Lung (tissue), 12 donors: ENCODE results near the gene SLC2A4. TPM values are rescaled to one million over a fixed set of nuclear protein-coding genes. Genes with fewer than 3 reads are reported as not detected.

ENCODE experiments used
- ATAC-seq: fragments of 200-7000 bp; cut with Tn5 transposase; one replicate; pipeline ENCODE4 v1.9.1; 2020; ENCODE audit warnings: moderate number of reproducible peaks; ENCODE audit not compliant: insufficient read depth, low FRiP score
- DNase-seq, 3 donors: peaks; one replicate each; pipeline ENCODE4 v3.0.0-alpha.2; 2013 to 2017
- H3K27ac ChIP-seq, 2 donors: one replicate each; pipeline ENCODE4 v1.5.1; 2013; ENCODE audit warnings: mild to moderate bottlenecking in 2 of 2, moderate library complexity in 2 of 2, control low read depth in 1 of 2, inconsistent platforms in 1 of 2, low read depth in 1 of 2, low read length in 1 of 2
- H3K27me3 ChIP-seq, 3 donors: one replicate each; pipeline ENCODE4 v1.5.1; 2013; ENCODE audit warnings: low read length in 2 of 3; ENCODE audit not compliant: control insufficient read depth in 3 of 3, insufficient read depth in 3 of 3
- H3K36me3 ChIP-seq, 4 donors: one replicate each; pipeline ENCODE4 v1.5.1; 2013; ENCODE audit warnings: low read length in 4 of 4, mild to moderate bottlenecking in 1 of 4, moderate library complexity in 1 of 4; ENCODE audit not compliant: control insufficient read depth in 4 of 4, insufficient read depth in 4 of 4
- H3K4me1 ChIP-seq, 5 donors: one replicate each; pipeline ENCODE4 v1.5.1; 2013; ENCODE audit warnings: low read length in 5 of 5, mild to moderate bottlenecking in 2 of 5, moderate library complexity in 1 of 5; ENCODE audit not compliant: control insufficient read depth in 5 of 5, insufficient read depth in 5 of 5
- H3K4me3 ChIP-seq: one replicate; pipeline ENCODE4 v1.5.1; 2013; ENCODE audit warnings: mild to moderate bottlenecking, control low read depth, moderate library complexity
- H3K9ac ChIP-seq, 2 donors: one replicate each; pipeline ENCODE4 v1.5.1; 2013; ENCODE audit warnings: low read length in 2 of 2, control low read depth in 1 of 2; ENCODE audit not compliant: insufficient read depth in 1 of 2
- H3K9me3 ChIP-seq, 4 donors: one replicate each; pipeline ENCODE4 v1.5.1; 2013; ENCODE audit warnings: low read length in 3 of 4, mild to moderate bottlenecking in 1 of 4, moderate library complexity in 1 of 4; ENCODE audit not compliant: control insufficient read depth in 4 of 4, insufficient read depth in 3 of 4
- WGBS, 2 donors: extraction: QIAGEN DNeasy Blood & Tissue Kit; methylation state at CpG; one replicate each; pipeline ENCODE4 v1.1.7; 2013; 5-methylcytosine and 5-hydroxymethylcytosine counted together
- polyA plus RNA-seq, 2 donors: library from polyadenylated mRNA; stranded (reverse); fragments of 200-250 nt; gene quantifications; one replicate each; pipeline ENCODE4 v1.2.1, GENCODE V29; 2013
- total RNA-seq, 2 donors: library from RNA; depleted of rRNA in 1 of 2; stranded (reverse); fragments of >200 nt in 1 of 2; gene quantifications; one replicate each; pipeline ENCODE4 v1.2.1, GENCODE V29; 2014 to 2021
- TF ChIP-seq, protein P1 (sequence below): IDR thresholded peaks from 2 replicates; pipeline ENCODE4 v1.5.1; 2012; ENCODE audit warnings: mild to moderate bottlenecking; ENCODE audit errors: control extremely low read depth, extremely low read depth
- donor health status: control.
- donor health status: control.
- donor health status: Bipolar disorder and iron deficiency.
- donor health status: healthy.
- donor health status: DM: yes; HTN: yes; CAD: no.

The SLC2A4 gene
- total and polyA plus RNA-seq, 4 donors = 1.1 to 2.0 (median 1.2) TPM

DNA sequence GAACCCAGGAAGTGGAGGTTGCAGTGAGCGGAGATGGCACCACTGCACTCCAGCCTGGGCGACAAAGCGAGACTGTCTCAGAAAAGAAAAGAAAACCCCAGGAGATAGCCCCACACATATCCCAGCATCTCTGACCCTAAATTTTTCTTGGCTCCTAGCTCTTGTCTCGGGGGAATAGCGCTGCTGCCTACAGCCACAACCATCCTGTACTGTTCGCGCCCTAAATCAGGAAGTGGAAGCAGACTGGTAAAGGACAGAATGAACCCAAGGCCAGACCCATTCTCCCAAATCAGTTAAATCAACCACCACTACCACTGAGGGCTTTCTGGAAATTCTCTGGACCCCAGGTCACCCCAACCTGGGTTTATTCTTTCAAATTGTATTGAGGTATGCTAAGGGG lies 31.7 kb upstream of the SLC2A4 start:
- Histone ChIP-seq H3K9ac (peak overlapping the region in 1 of 2 donors; percentile 77), H3K27me3 (no peaks in the 10 kb centered on the region), H3K9me3 (no peaks in the 10 kb centered on the region), H3K4me1 (peaks cover 0 to 26% (median 11%) of the 10 kb centered on the region in 5 donors), H3K27ac (peak overlapping the region in 1 of 2 donors; percentile 18), H3K36me3 (peaks cover 2 to 23% (median 17%) of the 10 kb centered on the region in 4 donors), H3K4me3 (no peak overlapping the region)
- TF ChIP-seq, protein P1, sequence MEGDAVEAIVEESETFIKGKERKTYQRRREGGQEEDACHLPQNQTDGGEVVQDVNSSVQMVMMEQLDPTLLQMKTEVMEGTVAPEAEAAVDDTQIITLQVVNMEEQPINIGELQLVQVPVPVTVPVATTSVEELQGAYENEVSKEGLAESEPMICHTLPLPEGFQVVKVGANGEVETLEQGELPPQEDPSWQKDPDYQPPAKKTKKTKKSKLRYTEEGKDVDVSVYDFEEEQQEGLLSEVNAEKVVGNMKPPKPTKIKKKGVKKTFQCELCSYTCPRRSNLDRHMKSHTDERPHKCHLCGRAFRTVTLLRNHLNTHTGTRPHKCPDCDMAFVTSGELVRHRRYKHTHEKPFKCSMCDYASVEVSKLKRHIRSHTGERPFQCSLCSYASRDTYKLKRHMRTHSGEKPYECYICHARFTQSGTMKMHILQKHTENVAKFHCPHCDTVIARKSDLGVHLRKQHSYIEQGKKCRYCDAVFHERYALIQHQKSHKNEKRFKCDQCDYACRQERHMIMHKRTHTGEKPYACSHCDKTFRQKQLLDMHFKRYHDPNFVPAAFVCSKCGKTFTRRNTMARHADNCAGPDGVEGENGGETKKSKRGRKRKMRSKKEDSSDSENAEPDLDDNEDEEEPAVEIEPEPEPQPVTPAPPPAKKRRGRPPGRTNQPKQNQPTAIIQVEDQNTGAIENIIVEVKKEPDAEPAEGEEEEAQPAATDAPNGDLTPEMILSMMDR = no peak
- no peak for DNase-seq
- ATAC-seq = no peak
- WGBS, 2 donors = 73 to 77% methylated on average over 7 of the region's 7 CpGs

DNA sequence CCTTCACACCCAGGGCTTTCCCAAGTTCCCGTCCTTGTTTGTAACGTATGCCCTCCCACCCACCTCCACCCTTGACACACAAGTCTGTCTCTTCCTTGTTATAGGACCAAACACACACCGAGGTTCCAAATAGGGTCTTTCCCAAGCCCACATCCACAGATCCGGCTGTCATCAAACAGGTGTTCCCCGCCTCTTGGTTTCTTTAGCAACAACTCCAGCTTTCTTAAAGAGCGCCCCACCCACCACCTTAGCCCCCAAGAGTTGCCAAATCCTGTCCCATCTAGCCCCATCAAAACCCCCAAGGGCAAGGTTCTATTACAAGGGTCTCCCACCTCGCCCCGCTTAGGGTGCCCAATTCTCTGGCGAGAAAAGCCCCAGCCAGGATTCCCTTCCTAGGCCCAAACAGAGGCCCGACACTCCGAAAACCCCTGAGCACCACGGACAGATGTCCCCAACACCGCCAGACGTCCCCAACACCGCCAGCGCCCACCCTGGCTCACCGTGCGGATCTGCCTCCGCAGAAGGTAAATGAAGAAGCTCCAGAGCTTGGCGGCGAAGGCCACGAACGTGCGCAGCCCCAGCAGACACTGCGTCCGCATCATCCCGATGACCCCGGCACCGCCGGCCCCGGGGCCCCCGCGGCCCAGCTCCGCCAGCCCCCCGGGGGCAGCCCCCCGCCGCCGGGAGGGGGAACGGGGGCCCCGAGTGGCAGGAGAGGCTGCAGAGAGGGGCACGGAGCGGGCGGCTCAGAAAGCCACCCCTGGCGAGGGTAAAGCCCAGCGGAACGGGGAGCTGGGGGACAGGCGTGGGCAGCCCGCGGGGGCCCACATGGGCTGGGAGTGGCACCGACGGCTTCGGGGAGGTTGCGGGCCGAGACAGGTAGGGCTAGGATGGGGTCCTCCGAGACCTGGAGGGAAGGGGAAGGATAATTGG lies 30.6 kb upstream of the SLC2A4 start:
- 0 to 1% methylated on average over 39 to 55 of the region's 55 CpGs for WGBS, 2 donors
- DNase-seq = peak in 1 of 3 donors; percentile 19
- Histone ChIP-seq H3K4me1 (peaks cover 0 to 26% (median 11%) of the 10 kb centered on the region in 5 donors), H3K4me3 (peak overlapping the region; percentile 90), H3K9me3 (no peaks in the 10 kb centered on the region), H3K27ac (peak overlapping the region; percentile 94 to 96), H3K9ac (peak overlapping the region; percentile 41 to 77), H3K36me3 (peaks cover 2 to 22% (median 15%) of the 10 kb centered on the region in 4 donors), H3K27me3 (no peaks in the 10 kb centered on the region)
- peak; percentile 2 for ATAC-seq
- TF ChIP-seq, protein P1 = no peak

DNA sequence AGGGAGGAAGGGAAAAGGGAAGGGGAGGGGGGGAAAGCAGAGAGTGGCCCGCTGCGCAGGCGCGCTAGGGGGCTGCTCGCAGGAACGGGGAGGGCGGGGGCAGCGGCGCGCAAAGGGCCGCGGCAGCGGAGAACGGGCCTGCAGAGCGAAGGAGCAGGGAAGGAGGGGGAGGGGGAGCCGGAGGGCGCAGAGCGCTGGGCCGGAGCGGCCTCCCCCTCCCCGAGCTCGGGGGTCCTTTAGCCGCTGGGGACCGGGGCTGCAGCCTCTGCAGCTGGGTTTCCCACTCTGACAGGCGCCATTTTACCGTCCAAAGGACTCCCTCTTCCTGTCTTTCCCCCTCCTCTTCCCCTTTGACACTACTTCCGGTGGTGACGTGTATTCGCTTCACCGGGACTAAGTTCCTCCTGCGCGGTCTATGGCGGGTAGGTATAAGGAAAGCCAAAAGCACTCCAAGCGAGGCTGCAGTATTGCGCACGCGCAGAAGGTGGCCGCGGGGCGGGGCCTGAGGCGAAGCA lies 29.8 kb upstream of the SLC2A4 start, which contains the start of gene CTDNEP1:
TSS of gene CTDNEP1 (minus strand) at position 74 of the 515 bp plus-strand sequence. CDS start 438 bp downstream, outside the sequence.
- Histone ChIP-seq H3K27me3 (no peaks in the 10 kb centered on the region), H3K27ac (peak within 1 kb of the TSS; percentile 96 to 99), H3K9me3 (no peaks in the 10 kb centered on the region), H3K9ac (peak within 1 kb of the TSS; percentile 77 to 97), H3K36me3 (peaks cover 0 to 18% (median 12%) of the 10 kb centered on the region in 4 donors), H3K4me3 (peak within 1 kb of the TSS; percentile 90), H3K4me1 (peaks cover 0 to 26% (median 11%) of the 10 kb centered on the region in 5 donors)
- 1% methylated on average over 39 to 41 of the region's 41 CpGs for WGBS, 2 donors
- TF ChIP-seq, protein P1 = no peak
- peak; percentile 94 for ATAC-seq
- DNase-seq = peak; percentile 100
